ENCODE results near the gene PLEKHB1.

- no peak for TF ChIP-seq CTCF (IDR thresholded peaks at IDR 0.05)
- TF ChIP-seq POLR2A (IDR thresholded peaks at IDR 0.05) = no peak
- no peak for TF ChIP-seq POLR2AphosphoS5 (IDR thresholded peaks at IDR 0.05)
- TF ChIP-seq EP300 (IDR thresholded peaks at IDR 0.05; ENCODE audit: low read depth) = no peak
Observed at GRCh38 chr11:73710964-73711363, 64.6 kb downstream of the PLEKHB1 start.

Measured in transverse colon (tissue), 4 donors.